Endothelial cell of hepatic sinusoid (primary cell): ENCODE measurements around the gene ZNF467.

Experiments used
- in situ Hi-C: cut with HindIII; loops from 2 replicates; pipeline ENCODE4 v1.10.0; 2017; ENCODE audit warnings: low sequenced_read_pairs

ZNF467 gene

GRCh38 chr7:149729983-149730801 lies 43.2 kb downstream of the ZNF467 start:
- in situ Hi-C loops = loop anchor here (5.0 to 10.0 kb wide), 3 partner anchors 48 to 565 kb away; no protein-coding TSS in a partner anchor

- in situ Hi-C loops = loop anchor here (10.0 kb wide), 2 partner anchors 65 to 565 kb away; no protein-coding TSS in a partner anchor
Measured at GRCh38 chr7:149729586-149729982, 43.8 kb downstream of the ZNF467 start.

GRCh38 chr7:149728491-149729375 lies 44.7 kb downstream of the ZNF467 start:
- in situ Hi-C loops = loop anchor here (10.0 kb wide), 2 partner anchors 64 to 564 kb away; no protein-coding TSS in a partner anchor

- in situ Hi-C loops = loop anchor here (10.0 kb wide), 2 partner anchors 63 to 563 kb away; no protein-coding TSS in a partner anchor
Measured at GRCh38 chr7:149727899-149728476, 45.4 kb downstream of the ZNF467 start.

GRCh38 chr7:149727053-149727898 lies 46.1 kb downstream of the ZNF467 start:
- in situ Hi-C loops = loop anchor here (10.0 kb wide), 2 partner anchors 62 to 562 kb away; no protein-coding TSS in a partner anchor

- in situ Hi-C loops = loop anchor here (10.0 kb wide), 2 partner anchors 61 to 561 kb away; no protein-coding TSS in a partner anchor
Measured at GRCh38 chr7:149725916-149726315, 47.5 kb downstream of the ZNF467 start.

- in situ Hi-C loops = loop anchor here (10.0 kb wide), 2 partner anchors 61 to 561 kb away; no protein-coding TSS in a partner anchor
Measured at GRCh38 chr7:149725426-149725821, 48.0 kb downstream of the ZNF467 start.

- in situ Hi-C loops = loop anchor here (10.0 kb wide), 2 partner anchors 60 to 560 kb away; no protein-coding TSS in a partner anchor
Measured at GRCh38 chr7:149724661-149725425, 48.5 kb downstream of the ZNF467 start.

- in situ Hi-C loops = loop anchor here (10.0 kb wide), 2 partner anchors 59 to 559 kb away; no protein-coding TSS in a partner anchor
Measured at GRCh38 chr7:149723795-149724495, 49.4 kb downstream of the ZNF467 start.

- in situ Hi-C loops = loop anchor here (10.0 kb wide), 2 partner anchors 58 to 558 kb away; no protein-coding TSS in a partner anchor
Measured at GRCh38 chr7:149723082-149723767, 50.2 kb downstream of the ZNF467 start.

GRCh38 chr7:149722356-149722957 lies 50.9 kb downstream of the ZNF467 start:
- in situ Hi-C loops = loop anchor here (10.0 kb wide), 2 partner anchors 58 to 558 kb away; no protein-coding TSS in a partner anchor

- in situ Hi-C loops = loop anchor here (10.0 kb wide), 2 partner anchors 56 to 556 kb away; no protein-coding TSS in a partner anchor
Measured at GRCh38 chr7:149721084-149721601, 52.2 kb downstream of the ZNF467 start.

- in situ Hi-C loops = loop anchor here (10.0 kb wide), 2 partner anchors 56 to 556 kb away; no protein-coding TSS in a partner anchor
Measured at GRCh38 chr7:149720372-149721083, 52.9 kb downstream of the ZNF467 start.

- in situ Hi-C loops = loop anchor here (10.0 kb wide), 2 partner anchors 55 to 555 kb away; no protein-coding TSS in a partner anchor
Measured at GRCh38 chr7:149719912-149720335, 53.5 kb downstream of the ZNF467 start.

- in situ Hi-C loops = no loop called here
Measured at GRCh38 chr7:149719050-149719899, 54.1 kb downstream of the ZNF467 start.
